GM19395 (cell line): ENCODE results near the gene LCN6.

Experiments used
- ATAC-seq: cut with Tn5 transposase; IDR thresholded peaks from one replicate; pipeline ENCODE4 v1.9.1; 2021; ENCODE audit warnings: mild to moderate bottlenecking, moderate library complexity; ENCODE audit not compliant: unreplicated experiment

The LCN6 gene

GRCh38 chr9:136694163-136694871 lies 54.0 kb downstream of the LCN6 start:
- ATAC-seq: no peak
